Globus pallidus (tissue), 1 donor: Measurements from ENCODE around the gene MRTFB.
A peak's percentile ranks its signal among the peaks of the same experiment; 100 is the strongest.
"Not testable (repeated sequence)": the region's sequence is repeated elsewhere in the genome, so short reads cannot be mapped to it uniquely, and the experiment has no call there.

Experiments
- DNase-seq: peaks from one replicate; pipeline ENCODE4 v3.0.0-alpha.2; 2015; ENCODE audit warnings: low spot score

The MRTFB gene

DNA sequence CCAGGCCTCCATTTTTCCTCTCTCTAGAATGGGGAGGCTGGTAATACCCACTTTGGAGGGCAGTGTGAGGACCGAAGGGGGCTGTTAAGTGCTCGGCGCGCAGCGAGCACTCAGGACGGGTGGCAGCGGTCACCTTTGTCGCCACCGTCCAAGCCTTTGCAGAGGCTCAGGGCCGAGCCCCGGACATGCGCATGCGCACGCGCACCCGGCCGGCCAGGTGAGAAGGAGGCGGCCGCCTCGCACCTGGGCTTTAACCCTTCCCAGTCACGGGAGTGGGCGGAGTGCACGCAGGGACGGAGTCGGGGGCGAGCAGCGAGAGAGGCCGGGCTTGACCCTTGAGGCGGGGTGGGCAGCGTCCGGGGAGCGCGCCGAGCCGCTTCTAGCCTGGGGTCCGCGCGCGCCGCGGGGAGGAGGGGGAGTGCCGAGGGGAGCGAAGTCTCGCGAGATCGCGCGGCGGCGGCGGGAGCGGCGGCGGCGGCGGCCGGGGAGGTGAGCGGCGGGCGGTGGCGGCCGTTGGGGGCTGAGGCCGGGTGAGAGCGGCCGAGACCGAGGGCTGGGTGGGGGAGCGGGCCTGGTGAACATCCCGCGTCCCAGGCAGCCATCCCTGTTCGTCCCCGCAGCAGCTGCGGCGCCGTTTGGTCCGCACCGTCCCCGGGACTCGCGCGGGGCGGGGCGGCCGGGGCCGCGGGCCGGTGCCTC is at the start of gene MRTFB:
TSS of gene MRTFB (plus strand) at position 443 of the 699 bp plus-strand sequence. CDS start 69,288 bp downstream, outside the sequence.
- no peak for DNase-seq

- DNase-seq, result not testable (repeated sequence)
Measured at GRCh38 chr16:14023526-14023925, 47.6 kb upstream of the MRTFB start.

DNA sequence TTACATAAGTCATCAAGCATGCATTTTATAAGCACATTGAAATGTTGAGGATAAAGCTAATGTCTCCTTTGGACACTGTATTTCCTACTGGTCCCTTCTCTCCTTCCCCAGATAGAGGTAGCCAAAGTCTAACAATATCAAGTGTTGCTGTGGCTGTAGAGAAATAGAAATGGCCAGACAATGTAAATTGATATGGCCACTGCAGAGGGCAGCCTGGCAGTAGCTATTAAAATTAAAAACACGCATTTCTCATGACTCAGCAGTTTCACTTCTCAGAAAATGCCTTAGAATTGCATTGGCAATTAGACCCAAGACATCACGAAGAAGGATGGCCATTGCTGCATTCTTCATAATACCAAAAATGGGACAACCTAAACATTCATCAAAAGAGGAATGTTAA is 46.8 kb upstream of the MRTFB start:
- no peak for DNase-seq

- no peak for DNase-seq
Measured at GRCh38 chr16:14026572-14027285, 44.4 kb upstream of the MRTFB start.

DNA sequence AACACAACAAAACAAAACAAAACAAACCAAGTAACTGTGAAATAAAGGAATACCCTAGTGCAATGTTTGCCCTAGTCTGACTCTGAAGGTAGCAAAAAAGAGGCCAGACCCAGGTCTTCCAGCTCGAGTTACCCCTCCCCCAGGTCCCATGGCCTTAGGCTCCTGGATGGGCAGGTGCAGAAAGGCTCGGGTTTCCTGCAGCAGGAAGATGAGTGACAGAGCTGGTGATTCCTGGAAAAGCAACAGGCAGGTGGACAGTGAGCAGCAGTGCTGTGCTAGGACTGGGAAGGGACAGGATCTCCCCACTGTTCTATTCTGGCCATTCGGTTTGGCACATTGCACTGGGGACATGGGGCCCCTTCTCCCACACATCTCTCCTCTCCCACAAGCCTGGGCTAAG is 42.9 kb upstream of the MRTFB start:
- no peak for DNase-seq

DNA sequence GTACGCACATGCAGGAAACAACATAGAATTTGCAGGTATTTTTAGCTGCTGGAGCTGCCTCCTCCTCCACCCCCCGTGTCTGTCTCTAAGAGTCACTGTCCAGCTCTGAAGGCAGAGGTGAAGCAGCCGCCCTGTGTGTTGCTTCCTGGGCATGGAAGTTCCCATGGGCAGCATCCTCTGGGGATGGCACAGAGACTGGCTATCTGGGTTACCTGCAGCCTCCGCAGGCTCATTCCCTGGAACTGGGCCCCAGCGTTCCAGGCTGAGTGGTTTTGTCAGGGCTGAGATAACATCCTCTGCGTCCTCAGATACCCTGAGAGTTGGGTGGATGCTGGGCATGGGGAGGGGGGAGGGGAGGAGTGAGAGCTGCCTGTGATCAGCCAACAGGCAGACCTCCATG is 41.5 kb upstream of the MRTFB start:
- no peak for DNase-seq

DNA sequence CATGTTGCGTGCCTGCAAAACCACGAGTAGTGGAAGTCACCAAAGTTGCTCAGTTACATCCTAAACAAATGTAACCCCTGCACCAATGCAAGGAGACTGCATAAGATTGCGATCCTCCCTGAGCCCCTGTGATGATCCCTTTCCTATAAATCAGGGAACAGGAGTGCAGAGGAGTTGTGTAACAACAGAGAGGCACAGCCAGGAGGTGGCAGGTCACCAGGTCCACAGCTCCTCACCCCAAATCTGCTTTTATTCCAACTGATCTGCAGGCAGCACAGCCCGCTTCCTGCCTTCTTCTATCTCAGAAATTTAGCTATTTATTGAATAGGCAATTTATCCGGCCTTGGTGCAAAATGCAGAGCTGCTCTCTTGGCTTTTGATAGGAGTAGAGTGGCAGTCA is 36.0 kb upstream of the MRTFB start:
- no peak for DNase-seq

- DNase-seq, result no peak
Measured at GRCh38 chr16:14036889-14037288, 34.2 kb upstream of the MRTFB start.

DNA sequence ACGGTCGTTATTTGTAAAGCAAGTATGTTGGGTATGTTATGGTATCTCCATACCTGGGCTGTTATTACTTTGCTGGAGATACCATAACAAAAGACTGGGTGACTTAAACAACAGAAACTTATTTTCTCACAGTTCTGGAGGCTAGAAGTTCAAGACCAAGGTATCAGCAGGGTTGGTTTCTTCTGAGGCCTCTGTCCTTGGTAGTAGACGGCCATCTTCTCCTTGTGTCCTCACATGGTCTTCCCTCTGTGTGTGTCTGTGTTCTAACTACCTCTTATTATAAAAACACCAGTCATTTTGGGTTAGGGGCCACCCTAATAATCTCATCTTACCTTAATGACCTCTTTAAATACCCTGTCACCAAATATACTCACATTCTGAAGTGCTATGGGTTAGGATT is 33.2 kb upstream of the MRTFB start:
- DNase-seq, result no peak

DNA sequence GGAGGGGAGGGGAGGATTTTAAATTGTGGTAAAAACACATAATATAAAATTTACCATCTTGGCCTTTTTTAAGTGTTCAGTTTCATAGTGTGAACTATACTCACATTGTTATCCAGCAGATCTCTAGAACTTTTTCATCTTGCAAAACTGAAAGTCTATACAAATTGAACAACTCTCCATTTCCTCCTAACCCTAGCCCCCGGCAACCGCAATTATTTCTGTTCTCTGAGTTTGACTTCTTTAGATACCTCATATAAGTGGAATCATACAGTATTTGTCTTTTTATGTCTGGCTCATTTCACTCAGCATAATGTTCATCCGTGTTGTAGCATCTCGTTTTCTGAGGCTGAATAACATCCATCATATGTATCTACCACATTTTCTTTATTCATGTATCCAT is 30.0 kb upstream of the MRTFB start:
- no peak for DNase-seq

DNA sequence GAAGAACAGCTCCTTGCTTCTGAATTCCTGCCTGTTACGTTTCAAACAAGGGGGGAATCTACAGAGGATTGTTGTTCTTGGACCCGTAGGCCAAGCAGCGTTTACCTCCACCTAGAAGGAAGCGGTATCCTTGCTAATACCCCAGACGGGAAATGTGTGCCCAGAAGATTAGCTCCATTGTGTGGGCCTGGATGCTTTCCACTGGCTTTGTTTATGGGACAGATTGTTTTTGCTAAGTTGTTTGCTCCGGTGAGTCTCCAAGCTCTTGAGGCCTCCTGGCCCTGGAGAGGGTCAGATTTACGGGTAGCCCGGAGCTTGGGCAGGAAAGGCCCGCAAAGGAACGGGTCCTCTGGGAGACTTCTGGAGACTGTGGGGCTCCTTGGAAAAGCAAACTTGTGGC is 28.4 kb upstream of the MRTFB start:
- DNase-seq, result no peak

- DNase-seq, result no peak
Measured at GRCh38 chr16:14043278-14043677, 27.8 kb upstream of the MRTFB start.

DNA sequence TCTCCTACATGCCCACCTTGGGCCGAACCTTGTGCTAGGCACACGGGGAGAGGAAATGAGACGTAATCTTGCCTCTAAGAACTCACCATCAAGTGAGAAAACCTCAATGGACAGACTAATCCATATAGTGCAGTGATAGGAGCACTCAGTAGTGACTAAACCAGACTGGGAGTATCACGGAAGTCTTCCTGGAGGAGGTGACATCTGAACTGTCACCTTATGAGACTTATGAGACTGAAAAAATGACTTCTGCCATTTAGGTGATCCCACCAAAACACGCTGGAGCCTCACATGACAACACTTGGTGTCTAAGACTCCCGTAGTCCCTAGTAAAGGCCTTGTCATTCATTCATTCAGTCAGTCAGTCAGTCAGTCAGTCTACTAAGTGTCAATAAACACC is 27.3 kb upstream of the MRTFB start:
- no peak for DNase-seq

DNA sequence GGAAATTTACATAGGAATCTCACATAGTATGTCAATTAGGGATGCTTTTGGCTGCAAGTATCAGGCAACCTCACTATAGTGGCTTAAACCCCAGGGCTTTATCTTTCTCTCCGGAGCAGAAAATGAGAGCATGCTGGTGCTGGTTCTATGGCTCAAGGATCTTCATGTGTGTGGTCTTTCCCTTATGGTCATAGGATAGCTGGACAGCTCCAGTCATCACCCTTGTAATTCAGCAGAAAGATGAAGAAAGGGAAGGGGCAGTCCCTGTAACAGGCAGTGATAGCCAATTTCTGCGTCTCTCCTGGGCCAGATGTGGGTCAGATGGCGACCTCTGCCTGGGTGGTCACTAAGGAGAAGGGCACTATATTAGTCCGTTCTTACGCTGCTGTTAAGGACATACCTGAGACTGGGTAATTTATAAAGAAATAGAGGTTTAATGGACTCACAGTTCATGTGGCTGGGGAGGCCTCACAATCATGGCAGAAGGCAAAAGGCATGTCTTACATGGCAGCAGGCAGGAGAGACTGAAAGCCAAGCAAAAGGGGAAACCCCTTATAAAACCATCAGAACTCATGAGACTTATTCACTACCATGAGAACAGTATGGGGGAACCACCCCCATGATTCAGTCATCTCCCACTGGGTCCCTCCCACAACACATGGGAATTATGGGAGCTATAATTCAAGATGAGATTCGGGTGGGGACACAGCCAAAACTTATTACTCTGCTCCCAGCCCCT is 23.8 kb upstream of the MRTFB start:
- not testable (repeated sequence) for DNase-seq

- DNase-seq, result no peak
Measured at GRCh38 chr16:14050291-14051027, 20.7 kb upstream of the MRTFB start.

GRCh38 chr16:14051103-14051729 is 19.9 kb upstream of the MRTFB start:
- DNase-seq, result no peak

- no peak for DNase-seq
Measured at GRCh38 chr16:14056970-14057369, 14.1 kb upstream of the MRTFB start.

DNA sequence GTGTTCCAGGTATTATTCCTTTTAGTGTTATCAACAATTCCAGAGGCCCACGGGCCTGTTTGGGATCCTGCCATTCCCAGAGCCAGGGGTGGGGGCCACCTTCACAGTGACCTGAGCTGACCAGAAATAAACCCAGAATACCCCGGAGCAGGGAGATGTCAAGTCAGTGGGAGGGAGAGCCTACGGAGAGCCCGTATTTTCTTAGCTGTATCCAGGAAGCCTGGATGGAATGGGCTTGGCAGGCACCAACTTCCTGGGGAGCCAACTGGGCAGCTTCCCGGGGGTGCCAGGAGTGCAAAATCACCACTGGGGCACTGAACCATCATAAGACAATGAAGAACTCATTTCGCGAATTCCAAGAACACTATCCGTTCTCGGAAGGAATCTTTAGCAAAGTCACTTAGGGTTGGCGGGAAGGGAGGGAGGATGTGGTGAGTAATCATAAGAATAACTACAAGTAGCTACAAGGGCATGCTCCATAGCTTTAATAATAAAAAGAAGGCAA is 13.2 kb upstream of the MRTFB start:
- peak; percentile 60 for DNase-seq

- DNase-seq, result no peak
Measured at GRCh38 chr16:14061732-14062259, 9.3 kb upstream of the MRTFB start.

- no peak for DNase-seq
Measured at GRCh38 chr16:14062261-14062660, 8.9 kb upstream of the MRTFB start.
